GM19025 (cell line): Measurements from ENCODE around the gene NAPB.

Experiments used
- ATAC-seq: cut with Tn5 transposase; IDR thresholded peaks from one replicate; pipeline ENCODE4 v1.9.1; 2021; ENCODE audit warnings: mild to moderate bottlenecking, low read depth, moderate library complexity; ENCODE audit not compliant: unreplicated experiment

Gene NAPB

GRCh38 chr20:23407781-23408464 is 13.4 kb downstream of the NAPB start:
- peak; percentile 94 for ATAC-seq

- ATAC-seq = no peak
Observed at GRCh38 chr20:23406880-23407279, 14.4 kb downstream of the NAPB start.

- no peak for ATAC-seq
Observed at GRCh38 chr20:23404196-23404595, 17.1 kb downstream of the NAPB start.

GRCh38 chr20:23403751-23404150 is 17.5 kb downstream of the NAPB start:
- no peak for ATAC-seq

- no peak for ATAC-seq
Observed at GRCh38 chr20:23401051-23401450, 20.2 kb downstream of the NAPB start.

GRCh38 chr20:23399568-23400241 is 21.6 kb downstream of the NAPB start:
- no peak for ATAC-seq

GRCh38 chr20:23397961-23398360 is 23.3 kb downstream of the NAPB start:
- ATAC-seq = no peak

GRCh38 chr20:23396950-23397627 is 24.2 kb downstream of the NAPB start:
- no peak for ATAC-seq

GRCh38 chr20:23393996-23394775 is 27.1 kb downstream of the NAPB start:
- no peak for ATAC-seq

GRCh38 chr20:23391707-23392310 is 29.5 kb downstream of the NAPB start:
- no peak for ATAC-seq

- ATAC-seq = no peak
Observed at GRCh38 chr20:23390091-23390774, 31.1 kb downstream of the NAPB start.

- ATAC-seq = no peak
Observed at GRCh38 chr20:23387118-23387443, 34.2 kb downstream of the NAPB start.

- ATAC-seq = no peak
Observed at GRCh38 chr20:23386304-23387117, 34.8 kb downstream of the NAPB start.

GRCh38 chr20:23381876-23382275 is 39.4 kb downstream of the NAPB start:
- ATAC-seq = no peak

- ATAC-seq = no peak
Observed at GRCh38 chr20:23379772-23380171, 41.5 kb downstream of the NAPB start.

GRCh38 chr20:23375827-23376226 is 45.5 kb downstream of the NAPB start:
- no peak for ATAC-seq

GRCh38 chr20:23374441-23374840 is 46.8 kb downstream of the NAPB start:
- no peak for ATAC-seq

GRCh38 chr20:23371496-23371895 is 49.8 kb downstream of the NAPB start:
- no peak for ATAC-seq

- no peak for ATAC-seq
Observed at GRCh38 chr20:23370873-23371272, 50.4 kb downstream of the NAPB start.
